SJSA1 (cell line): ENCODE data around the gene FAM25A. TPM values are rescaled to one million over a fixed set of nuclear protein-coding genes. Genes with fewer than 3 reads are reported as not detected.

Source experiments
- DNase-seq, 2 experiments: peaks; one replicate each; pipeline ENCODE4 v3.0.0-alpha.2; 2015 to 2020; ENCODE audit warnings: low spot score in 2 of 2, low read depth in 1 of 2
- H3K27ac ChIP-seq: fragments of 250-450 bp; sonication (Bioruptor Pico); 2 replicates; pipeline ENCODE4 v1.5.1; 2020; ENCODE audit warnings: mild to moderate bottlenecking, moderate library complexity
- H3K27me3 ChIP-seq: fragments of 250-450 bp; sonication (Bioruptor Pico); replicated peaks from 2 replicates; pipeline ENCODE4 v1.5.1; 2020; ENCODE audit warnings: mild to moderate bottlenecking, moderate library complexity
- H3K36me3 ChIP-seq: fragments of 250-450 bp; sonication (Bioruptor Pico); 2 replicates; pipeline ENCODE4 v1.5.1; 2020; ENCODE audit warnings: mild to moderate bottlenecking
- H3K4me1 ChIP-seq: fragments of 250-450 bp; sonication (Bioruptor Pico); replicated peaks from 2 replicates; pipeline ENCODE4 v1.6.1; 2021; ENCODE audit warnings: mild to moderate bottlenecking
- H3K4me3 ChIP-seq: fragments of 250-450 bp; sonication (Bioruptor Pico); 2 replicates; pipeline ENCODE4 v1.5.1; 2020; ENCODE audit warnings: mild to moderate bottlenecking
- H3K9me3 ChIP-seq: fragments of 250-450 bp; sonication (Bioruptor Pico); replicated peaks from 2 replicates; pipeline ENCODE4 v1.5.1; 2020; ENCODE audit warnings: mild to moderate bottlenecking
- total RNA-seq: library from RNA; depleted of rRNA; stranded (reverse); fragments of >200 nt; shearing (Covaris generic); gene quantifications from 2 replicates; pipeline ENCODE4 v1.2.3, GENCODE V29; 2014; rRNA removed

FAM25A gene
- total RNA-seq, 1 experiment from 2014 or later: not detected

GRCh38 chr10:87060280-87060928 lies 40.3 kb downstream of the FAM25A start:
- no peaks in the 10 kb centered on the region for H3K4me1 ChIP-seq
- no peaks in the 10 kb centered on the region for H3K9me3 ChIP-seq
- H3K4me3 ChIP-seq: no peak overlapping the region
- H3K27me3 ChIP-seq: no peaks in the 10 kb centered on the region
- no peak for DNase-seq
- H3K36me3 ChIP-seq: peaks cover 76% of the 10 kb centered on the region
- H3K27ac ChIP-seq: no peak overlapping the region

- Histone ChIP-seq H3K27me3 (no peaks in the 10 kb centered on the region), H3K4me1 (no peaks in the 10 kb centered on the region), H3K36me3 (peaks cover 72% of the 10 kb centered on the region), H3K4me3 (no peak overlapping the region), H3K9me3 (no peaks in the 10 kb centered on the region), H3K27ac (no peak overlapping the region)
- DNase-seq: no peak
Observed at GRCh38 chr10:87064651-87065050, 44.6 kb downstream of the FAM25A start.

- Histone ChIP-seq H3K4me1 (no peaks in the 10 kb centered on the region), H3K9me3 (no peaks in the 10 kb centered on the region), H3K27ac (no peak overlapping the region), H3K4me3 (no peak overlapping the region), H3K27me3 (no peaks in the 10 kb centered on the region), H3K36me3 (peaks cover 68% of the 10 kb centered on the region)
- no peak for DNase-seq
Observed at GRCh38 chr10:87066178-87066577, 46.1 kb downstream of the FAM25A start.

DNA sequence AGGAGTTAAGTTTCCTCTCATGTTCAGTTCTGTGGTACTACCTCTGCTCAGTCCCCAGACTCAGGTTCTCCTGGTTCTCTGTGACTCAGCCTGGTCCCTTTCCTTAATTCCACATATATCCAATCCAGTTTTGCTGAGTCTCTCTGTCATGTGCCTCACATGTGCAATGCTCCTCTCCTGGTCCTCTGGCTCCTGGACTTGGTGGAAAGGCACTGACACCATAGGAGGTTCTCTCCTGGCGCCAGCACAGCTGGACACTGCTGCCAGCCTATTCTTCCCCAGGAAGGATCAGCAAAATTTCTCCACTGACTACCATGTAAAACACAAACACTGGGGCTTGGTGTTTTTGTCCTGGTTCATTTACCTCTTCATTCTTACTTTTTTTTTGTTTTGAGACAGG lies 46.8 kb downstream of the FAM25A start:
- Histone ChIP-seq H3K9me3 (no peaks in the 10 kb centered on the region), H3K4me3 (no peak overlapping the region), H3K4me1 (no peaks in the 10 kb centered on the region), H3K27me3 (no peaks in the 10 kb centered on the region), H3K27ac (no peak overlapping the region), H3K36me3 (peaks cover 61% of the 10 kb centered on the region)
- DNase-seq: no peak

DNA sequence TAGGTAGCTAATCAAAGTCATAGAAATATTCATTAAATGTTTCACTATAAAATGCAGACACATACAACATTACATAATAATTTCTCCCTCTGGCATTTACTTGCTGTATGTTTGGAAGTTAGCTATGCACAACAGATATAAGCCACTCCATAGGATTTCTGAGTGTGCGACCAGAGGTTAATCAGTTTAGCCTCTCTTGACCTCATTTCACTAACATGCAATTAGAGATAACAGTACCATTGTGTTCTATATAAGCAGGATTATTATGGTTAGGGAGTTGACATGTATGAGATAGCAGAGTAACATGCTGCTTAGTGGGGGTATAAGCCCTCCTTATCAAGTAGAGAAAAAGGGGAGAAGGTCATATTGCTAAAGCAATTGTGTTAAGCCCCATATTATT lies 48.2 kb downstream of the FAM25A start:
- H3K27me3 ChIP-seq: no peaks in the 10 kb centered on the region
- no peaks in the 10 kb centered on the region for H3K9me3 ChIP-seq
- H3K4me1 ChIP-seq: no peaks in the 10 kb centered on the region
- no peak for DNase-seq
- H3K4me3 ChIP-seq: no peak overlapping the region
- H3K27ac ChIP-seq: no peak overlapping the region
- peaks cover 54% of the 10 kb centered on the region for H3K36me3 ChIP-seq

DNA sequence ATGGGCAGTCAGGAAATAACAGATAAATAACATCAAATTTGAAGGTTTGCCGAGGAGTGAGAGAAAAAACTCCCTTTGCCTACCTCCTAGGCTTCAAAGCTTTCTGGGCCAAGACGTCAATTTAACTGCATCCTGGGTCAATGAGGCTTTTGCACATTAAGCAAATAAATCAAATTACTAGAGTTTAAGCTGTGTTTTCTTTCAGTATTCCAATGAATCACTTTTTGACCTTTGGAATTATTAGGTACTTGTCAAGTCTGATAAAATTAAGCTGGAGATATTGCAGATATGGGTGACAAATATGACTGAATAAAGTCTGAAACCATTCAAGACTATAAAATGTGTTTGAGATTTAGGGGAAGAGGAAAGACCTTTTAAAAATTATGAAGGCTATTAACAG lies 52.4 kb downstream of the FAM25A start:
- no peaks in the 10 kb centered on the region for H3K9me3 ChIP-seq
- no peaks in the 10 kb centered on the region for H3K27me3 ChIP-seq
- no peak overlapping the region for H3K4me3 ChIP-seq
- H3K27ac ChIP-seq: no peak overlapping the region
- peaks cover 26% of the 10 kb centered on the region for H3K36me3 ChIP-seq
- no peak for DNase-seq
- H3K4me1 ChIP-seq: no peaks in the 10 kb centered on the region

Other genes with a start within 250 kb of the FAM25A start
- 1.5 TPM in 1 of 2 replicates, not detected in the other for gene MMRN2, start 62.7 kb upstream of the FAM25A start, total RNA-seq
- 0.74 TPM in 1 of 2 replicates, not detected in the other for gene SNCG, start 61.7 kb upstream of the FAM25A start, total RNA-seq
- not detected in 2 replicates for gene ADIRF, start 51.8 kb upstream of the FAM25A start, total RNA-seq
- 176 and 177 TPM in 2 replicates for gene GLUD1, start 74.5 kb downstream of the FAM25A start, total RNA-seq
- 40.3 and 46.2 TPM in 2 replicates for gene SHLD2, start 74.9 kb downstream of the FAM25A start, total RNA-seq
- gene NUTM2A, start 205.2 kb downstream of the FAM25A start, total RNA-seq: 1.1 and 3.4 TPM in 2 replicates